Measurements from ENCODE around the gene TMEM30B.

The TMEM30B gene

GRCh38 chr14:61300209-61300608 is 19.1 kb upstream of the TMEM30B start:
- no peak for DNase-seq (ENCODE audit: low read depth, low spot score)

GRCh38 chr14:61298824-61299223 is 17.7 kb upstream of the TMEM30B start:
- DNase-seq (ENCODE audit: low read depth, low spot score) = no peak

GRCh38 chr14:61297581-61297980 is 16.4 kb upstream of the TMEM30B start:
- no peak for DNase-seq (ENCODE audit: low read depth, low spot score)

GRCh38 chr14:61296719-61297502 is 15.8 kb upstream of the TMEM30B start:
- no peak for DNase-seq (ENCODE audit: low read depth, low spot score)

GRCh38 chr14:61296151-61296550 is 15.0 kb upstream of the TMEM30B start:
- DNase-seq (ENCODE audit: low read depth, low spot score) = no peak

GRCh38 chr14:61290701-61291100 is 9.6 kb upstream of the TMEM30B start:
- DNase-seq (ENCODE audit: low read depth, low spot score) = no peak

GRCh38 chr14:61288720-61289119 is 7.6 kb upstream of the TMEM30B start:
- no peak for DNase-seq (ENCODE audit: low read depth, low spot score)

GRCh38 chr14:61288228-61288627 is 7.1 kb upstream of the TMEM30B start:
- DNase-seq (ENCODE audit: low read depth, low spot score) = no peak

- DNase-seq (ENCODE audit: low read depth, low spot score) = no peak
These were observed 6.1 kb upstream of the TMEM30B start for GRCh38 chr14:61287196-61287595.

- DNase-seq (ENCODE audit: low read depth, low spot score) = no peak
These were observed 4.2 kb upstream of the TMEM30B start for GRCh38 chr14:61285364-61285763.

- no peak for DNase-seq (ENCODE audit: low read depth, low spot score)
These were observed 2.9 kb upstream of the TMEM30B start for GRCh38 chr14:61284001-61284400.

- no peak for DNase-seq (ENCODE audit: low read depth, low spot score)
These were observed 1.6 kb upstream of the TMEM30B start for GRCh38 chr14:61282746-61283145.

GRCh38 chr14:61281948-61282275 is 774 bp upstream of the TMEM30B start:
- DNase-seq (ENCODE audit: low read depth, low spot score) = no peak

- DNase-seq (ENCODE audit: low read depth, low spot score) = peak; percentile 74
These were observed 482 bp downstream of the TMEM30B start for GRCh38 chr14:61280526-61281185.

GRCh38 chr14:61280092-61280525 is 1.0 kb downstream of the TMEM30B start:
- no peak for DNase-seq (ENCODE audit: low read depth, low spot score)

GRCh38 chr14:61279082-61279481 is 2.1 kb downstream of the TMEM30B start:
- no peak for DNase-seq (ENCODE audit: low read depth, low spot score)

GRCh38 chr14:61277784-61278183 is 3.4 kb downstream of the TMEM30B start:
- no peak for DNase-seq (ENCODE audit: low read depth, low spot score)

GRCh38 chr14:61277232-61277631 is 3.9 kb downstream of the TMEM30B start:
- no peak for DNase-seq (ENCODE audit: low read depth, low spot score)

- DNase-seq (ENCODE audit: low read depth, low spot score) = no peak
These were observed 9.6 kb downstream of the TMEM30B start for GRCh38 chr14:61271552-61271951.

- no peak for DNase-seq (ENCODE audit: low read depth, low spot score)
These were observed 10.4 kb downstream of the TMEM30B start for GRCh38 chr14:61270714-61271113.

- DNase-seq (ENCODE audit: low read depth, low spot score) = peak; percentile 63
These were observed 11.6 kb downstream of the TMEM30B start for GRCh38 chr14:61269321-61270083.

- DNase-seq (ENCODE audit: low read depth, low spot score) = no peak
These were observed 12.3 kb downstream of the TMEM30B start for GRCh38 chr14:61268812-61269211.
